Inflammatory macrophage treated with lipopolysaccharide for 4 hours (primary cell): ENCODE results near the gene CCDC167.
A peak's percentile ranks its signal among the peaks of the same experiment; 100 is the strongest.

Experiments
- DNase-seq: peaks from one replicate; pipeline ENCODE4 v3.0.0-alpha.2; 2020

The CCDC167 gene

GRCh38 chr6:37486121-37486839 is 13.4 kb downstream of the CCDC167 start:
- no peak for DNase-seq

- no peak for DNase-seq
These were observed 14.4 kb downstream of the CCDC167 start for GRCh38 chr6:37485291-37485702.

GRCh38 chr6:37484786-37485170 is 14.9 kb downstream of the CCDC167 start:
- no peak for DNase-seq

GRCh38 chr6:37483917-37484785 is 15.5 kb downstream of the CCDC167 start:
- DNase-seq = peak; percentile 12

- no peak for DNase-seq
These were observed 16.3 kb downstream of the CCDC167 start for GRCh38 chr6:37483252-37483901.

- DNase-seq = no peak
These were observed 17.0 kb downstream of the CCDC167 start for GRCh38 chr6:37482606-37483251.

GRCh38 chr6:37481711-37482605 is 17.7 kb downstream of the CCDC167 start:
- no peak for DNase-seq

GRCh38 chr6:37480951-37481534 is 18.6 kb downstream of the CCDC167 start:
- no peak for DNase-seq

- DNase-seq = no peak
These were observed 19.5 kb downstream of the CCDC167 start for GRCh38 chr6:37480118-37480736.

- no peak for DNase-seq
These were observed 20.3 kb downstream of the CCDC167 start for GRCh38 chr6:37479266-37479854.

GRCh38 chr6:37478827-37479226 is 20.9 kb downstream of the CCDC167 start:
- DNase-seq = no peak

GRCh38 chr6:37477656-37478435 is 21.8 kb downstream of the CCDC167 start:
- no peak for DNase-seq

GRCh38 chr6:37477191-37477590 is 22.5 kb downstream of the CCDC167 start:
- DNase-seq = no peak

GRCh38 chr6:37474316-37474715 is 25.4 kb downstream of the CCDC167 start:
- no peak for DNase-seq

GRCh38 chr6:37473364-37474095 is 26.2 kb downstream of the CCDC167 start:
- no peak for DNase-seq

- no peak for DNase-seq
These were observed 32.0 kb downstream of the CCDC167 start for GRCh38 chr6:37467718-37468117.

- no peak for DNase-seq
These were observed 36.6 kb downstream of the CCDC167 start for GRCh38 chr6:37463110-37463509.

GRCh38 chr6:37460805-37461204 is 38.9 kb downstream of the CCDC167 start:
- no peak for DNase-seq
